Mesothelial cell of epicardium (in vitro differentiated cells): ENCODE data around the gene IGFBP2. TPM values are rescaled to one million over a fixed set of nuclear protein-coding genes. Genes with fewer than 3 reads are reported as not detected.
A peak's percentile ranks its signal among the peaks of the same experiment; 100 is the strongest.

ENCODE experiments used
- DNase-seq, 2 experiments: peaks; one replicate each; pipeline ENCODE4 v3.0.0; 2021; ENCODE audit warnings: low spot score in 2 of 2; ENCODE audit not compliant: unreplicated experiment in 2 of 2
- H3K27ac Mint-ChIP-seq: 2 replicates; pipeline ENCODE4 v1.8.0; 2021; ENCODE audit warnings: mixed read lengths
- H3K27me3 Mint-ChIP-seq: 2 replicates; pipeline ENCODE4 v1.8.0; 2021; ENCODE audit warnings: low read depth, mixed read lengths
- H3K36me3 Mint-ChIP-seq: 2 replicates; pipeline ENCODE4 v1.8.0; 2021; ENCODE audit warnings: mixed read lengths
- H3K4me1 Mint-ChIP-seq: 2 replicates; pipeline ENCODE4 v1.8.0; 2021; ENCODE audit warnings: mixed read lengths
- H3K4me3 Mint-ChIP-seq: 2 replicates; pipeline ENCODE4 v1.8.0; 2021; ENCODE audit warnings: mild to moderate bottlenecking, moderate library complexity, mixed read lengths
- H3K9me3 Mint-ChIP-seq: 2 replicates; pipeline ENCODE4 v1.8.0; 2021; ENCODE audit warnings: mixed read lengths
- total RNA-seq: library from RNA; stranded (reverse); gene quantifications from 3 replicates; pipeline ENCODE4 v1.2.1, GENCODE V29; 2021
- TF ChIP-seq, protein P1 (sequence below): fragments of 200-600 bp; sonication (generic); IDR thresholded peaks from one replicate; pipeline ENCODE4 v1.5.0; 2021; ENCODE audit warnings: antibody characterized with exemption; ENCODE audit not compliant: unreplicated experiment

Gene IGFBP2
- total RNA-seq, 1 donor from 2014 or later = 376 TPM

DNA sequence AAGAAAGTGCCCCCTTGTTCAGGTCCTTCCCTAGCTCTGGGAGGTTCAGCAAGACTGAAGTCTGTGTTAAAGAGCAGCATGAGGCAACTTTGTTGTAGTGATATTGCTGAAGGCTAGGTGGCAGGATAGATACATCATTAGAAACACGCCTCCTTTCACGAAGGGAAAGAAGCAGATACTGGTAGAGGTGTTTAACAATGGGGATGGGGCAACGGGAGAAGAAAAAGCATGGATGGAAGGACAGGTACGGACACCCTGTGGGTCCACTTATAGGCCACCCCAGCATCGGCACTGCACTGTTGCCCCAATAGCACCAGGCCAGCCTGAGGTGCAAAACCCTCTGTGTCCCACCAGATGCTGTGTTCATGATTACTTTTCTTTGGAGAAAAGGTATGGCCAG is 65.7 kb downstream of the IGFBP2 start:
- TF ChIP-seq, protein P1, sequence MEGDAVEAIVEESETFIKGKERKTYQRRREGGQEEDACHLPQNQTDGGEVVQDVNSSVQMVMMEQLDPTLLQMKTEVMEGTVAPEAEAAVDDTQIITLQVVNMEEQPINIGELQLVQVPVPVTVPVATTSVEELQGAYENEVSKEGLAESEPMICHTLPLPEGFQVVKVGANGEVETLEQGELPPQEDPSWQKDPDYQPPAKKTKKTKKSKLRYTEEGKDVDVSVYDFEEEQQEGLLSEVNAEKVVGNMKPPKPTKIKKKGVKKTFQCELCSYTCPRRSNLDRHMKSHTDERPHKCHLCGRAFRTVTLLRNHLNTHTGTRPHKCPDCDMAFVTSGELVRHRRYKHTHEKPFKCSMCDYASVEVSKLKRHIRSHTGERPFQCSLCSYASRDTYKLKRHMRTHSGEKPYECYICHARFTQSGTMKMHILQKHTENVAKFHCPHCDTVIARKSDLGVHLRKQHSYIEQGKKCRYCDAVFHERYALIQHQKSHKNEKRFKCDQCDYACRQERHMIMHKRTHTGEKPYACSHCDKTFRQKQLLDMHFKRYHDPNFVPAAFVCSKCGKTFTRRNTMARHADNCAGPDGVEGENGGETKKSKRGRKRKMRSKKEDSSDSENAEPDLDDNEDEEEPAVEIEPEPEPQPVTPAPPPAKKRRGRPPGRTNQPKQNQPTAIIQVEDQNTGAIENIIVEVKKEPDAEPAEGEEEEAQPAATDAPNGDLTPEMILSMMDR = peak; percentile 28
- H3K9me3 Mint-ChIP-seq = no peaks in the 10 kb centered on the region

DNA sequence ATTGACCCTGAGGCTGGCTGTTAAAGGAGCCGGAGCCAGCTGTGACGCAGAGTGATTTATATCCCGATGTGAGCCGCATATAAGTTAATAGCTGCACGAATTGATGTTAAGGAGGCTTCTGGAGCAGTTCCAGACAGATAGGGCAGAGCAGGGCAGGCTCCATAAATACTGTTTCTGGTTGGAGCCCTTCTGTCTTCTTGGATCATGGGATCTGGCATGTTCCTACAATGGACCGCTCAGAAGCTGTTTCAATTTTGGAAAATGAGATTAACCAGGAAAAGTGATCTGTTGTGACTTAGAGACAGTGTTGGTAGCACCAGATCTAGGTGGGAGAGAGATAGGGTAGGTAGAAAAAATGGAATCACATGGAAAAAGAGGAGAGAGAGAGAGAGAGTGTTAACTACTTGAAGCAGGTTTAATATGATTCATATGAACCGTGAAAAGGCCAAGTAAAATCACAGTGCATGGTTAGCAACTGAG is 66.9 kb downstream of the IGFBP2 start:
- H3K4me3 Mint-ChIP-seq = no peak overlapping the region
- H3K9me3 Mint-ChIP-seq = no peaks in the 10 kb centered on the region
- no peaks in the 10 kb centered on the region for H3K27me3 Mint-ChIP-seq
- no peak for DNase-seq
- TF ChIP-seq, protein P1 = no peak
- peaks cover 23% of the 10 kb centered on the region for H3K4me1 Mint-ChIP-seq
- H3K27ac Mint-ChIP-seq = no peak overlapping the region
- no peaks in the 10 kb centered on the region for H3K36me3 Mint-ChIP-seq

More for the DNA sequence above, 65.7 kb downstream of the IGFBP2 start:
- Mint-ChIP-seq H3K27ac (no peak overlapping the region), H3K36me3 (no peaks in the 10 kb centered on the region), H3K4me3 (no peak overlapping the region), H3K27me3 (no peaks in the 10 kb centered on the region), H3K4me1 (peaks cover 26% of the 10 kb centered on the region)
- no peak for DNase-seq

DNA sequence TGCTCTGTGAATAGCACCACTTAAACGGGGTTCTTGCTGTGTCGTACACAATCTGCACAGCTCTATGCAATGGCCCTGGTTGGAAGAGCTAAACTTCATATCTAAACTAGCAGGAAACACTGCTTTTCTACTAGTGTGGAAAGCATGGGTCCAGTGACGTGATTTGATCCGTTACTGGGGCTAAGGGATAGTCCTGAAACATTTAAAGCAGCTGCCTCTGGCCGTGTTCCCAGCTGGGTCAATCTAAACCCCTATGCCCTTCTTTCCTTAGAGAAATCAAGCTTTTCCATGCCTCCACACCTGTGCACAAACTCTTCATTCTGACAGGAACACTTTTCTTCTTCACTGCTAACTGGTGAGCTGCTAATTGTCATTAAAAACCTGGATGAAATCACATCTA is 67.6 kb downstream of the IGFBP2 start:
- DNase-seq = no peak
- TF ChIP-seq, protein P1 = no peak
- H3K4me3 Mint-ChIP-seq = no peak overlapping the region
- H3K27ac Mint-ChIP-seq = no peak overlapping the region
- H3K36me3 Mint-ChIP-seq = no peaks in the 10 kb centered on the region
- no peaks in the 10 kb centered on the region for H3K9me3 Mint-ChIP-seq
- peaks cover 19% of the 10 kb centered on the region for H3K4me1 Mint-ChIP-seq
- no peaks in the 10 kb centered on the region for H3K27me3 Mint-ChIP-seq

DNA sequence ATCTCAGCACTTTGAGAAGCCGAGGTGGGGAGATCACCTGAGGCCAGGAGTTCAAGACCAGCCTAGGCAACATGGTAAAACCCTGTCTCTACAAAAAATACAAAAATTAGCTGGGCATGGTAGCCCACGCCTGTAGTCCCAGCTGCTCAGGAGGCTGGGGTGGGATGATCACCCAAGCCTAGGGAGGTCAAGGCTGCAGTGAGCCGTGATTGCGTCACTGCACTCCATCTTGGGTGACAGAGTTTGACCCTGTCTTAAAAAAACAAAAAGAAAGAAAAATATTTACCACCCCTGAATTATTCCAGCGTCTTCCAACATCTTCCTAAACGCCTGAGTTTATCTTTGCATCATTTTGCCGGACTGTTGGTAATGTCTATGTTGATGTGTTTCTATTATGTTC is 68.3 kb downstream of the IGFBP2 start:
- H3K27ac Mint-ChIP-seq = no peak overlapping the region
- H3K4me3 Mint-ChIP-seq = no peak overlapping the region
- DNase-seq = no peak
- H3K9me3 Mint-ChIP-seq = no peaks in the 10 kb centered on the region
- peaks cover 11% of the 10 kb centered on the region for H3K4me1 Mint-ChIP-seq
- TF ChIP-seq, protein P1 = no peak
- no peaks in the 10 kb centered on the region for H3K27me3 Mint-ChIP-seq
- no peaks in the 10 kb centered on the region for H3K36me3 Mint-ChIP-seq

DNA sequence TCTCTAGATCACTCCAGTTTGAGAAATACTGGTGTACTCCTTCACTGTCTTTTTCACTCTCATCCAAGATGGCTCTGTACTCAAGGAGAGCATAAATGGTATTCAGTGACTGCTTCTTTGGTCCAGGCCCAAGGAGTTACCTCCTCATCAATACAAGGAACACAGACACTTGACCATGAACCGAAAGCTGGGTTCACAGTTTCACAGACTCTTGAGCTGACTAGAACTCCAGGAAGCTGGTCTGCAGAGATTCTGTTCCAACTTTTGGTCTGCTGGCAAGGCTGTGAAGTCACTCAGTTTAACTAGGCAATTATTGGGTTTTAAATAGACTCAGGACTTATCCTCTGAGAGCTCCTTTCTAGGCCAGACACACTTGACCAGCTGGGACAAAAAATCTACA is 69.5 kb downstream of the IGFBP2 start:
- TF ChIP-seq, protein P1 = no peak
- Mint-ChIP-seq H3K4me3 (no peak overlapping the region), H3K27ac (no peak overlapping the region), H3K4me1 (peaks cover 2% of the 10 kb centered on the region), H3K27me3 (no peaks in the 10 kb centered on the region), H3K9me3 (no peaks in the 10 kb centered on the region), H3K36me3 (no peaks in the 10 kb centered on the region)
- no peak for DNase-seq
